Natural killer cell (primary cell): ENCODE data around the gene CCL5. TPM values are rescaled to one million over a fixed set of nuclear protein-coding genes. Genes with fewer than 3 reads are reported as not detected.

Source experiments
- ATAC-seq, 3 donors: fragments of 150-1000 bp in 2 of 3; fragments of 200-7000 bp in 1 of 3; cut with Tn5 transposase; 1 replicate in 1 of 3; 2 replicates in 2 of 3; pipeline ENCODE4 v1.10.0; 2021; ENCODE audit warnings: mild to moderate bottlenecking in 2 of 3, moderate library complexity in 2 of 3
- DNase-seq, 2 donors: peaks; one replicate each; pipeline versions ENCODE4 v3.0.0 to v3.0.0-alpha.2; 2013 to 2021; ENCODE audit warnings: mixed read lengths in 1 of 2
- H3K27ac ChIP-seq: one replicate; pipeline ENCODE4 v1.5.1; 2013; ENCODE audit warnings: mild to moderate bottlenecking, low read length
- H3K27me3 ChIP-seq: one replicate; pipeline ENCODE4 v1.6.1; 2013; ENCODE audit warnings: low read length; ENCODE audit not compliant: control insufficient read depth, insufficient read depth
- H3K36me3 ChIP-seq: one replicate; pipeline ENCODE4 v1.6.1; 2013; ENCODE audit warnings: low read length; ENCODE audit not compliant: control insufficient read depth, insufficient read depth
- H3K4me1 ChIP-seq: one replicate; pipeline ENCODE4 v1.6.1; 2013; ENCODE audit warnings: low read length; ENCODE audit not compliant: control insufficient read depth, insufficient read depth
- H3K4me3 ChIP-seq: one replicate; pipeline ENCODE4 v1.5.1; 2013; ENCODE audit warnings: low read length
- H3K9me3 ChIP-seq: one replicate; pipeline ENCODE4 v1.6.1; 2013; ENCODE audit warnings: low read length; ENCODE audit not compliant: control insufficient read depth, insufficient read depth
- H3K27ac Mint-ChIP-seq, 2 donors: one replicate each; pipeline ENCODE4 v1.8.0; 2022; ENCODE audit warnings: mild to moderate bottlenecking in 2 of 2, mixed read lengths in 2 of 2, moderate library complexity in 1 of 2
- H3K27me3 Mint-ChIP-seq, 2 donors: one replicate each; pipeline ENCODE4 v1.8.0; 2022; ENCODE audit warnings: low read depth in 2 of 2, mixed read lengths in 2 of 2
- H3K36me3 Mint-ChIP-seq: one replicate; pipeline ENCODE4 v1.8.0; 2022; ENCODE audit warnings: mixed read lengths
- H3K4me1 Mint-ChIP-seq, 2 donors: one replicate each; pipeline ENCODE4 v1.8.0; 2022; ENCODE audit warnings: mixed read lengths in 2 of 2
- H3K4me3 Mint-ChIP-seq: one replicate; pipeline ENCODE4 v1.8.0; 2022; ENCODE audit warnings: mild to moderate bottlenecking, moderate library complexity, mixed read lengths
- H3K9me3 Mint-ChIP-seq, 2 donors: one replicate each; pipeline ENCODE4 v1.8.0; 2022; ENCODE audit warnings: mixed read lengths in 2 of 2
- WGBS: methylation state at CpG from one replicate; pipeline ENCODE4 v1.1.7; 2013; ENCODE audit warnings: missing lambda C conversion rate; ENCODE audit not compliant: insufficient coverage; 5-methylcytosine and 5-hydroxymethylcytosine counted together
- intact Hi-C: fragments of 100-400 bp; cut with micrococcal nuclease; formaldehyde crosslinking; loops from one replicate; pipeline ENCODE4 v1.14.2; 2022
- total RNA-seq, 4 donors: library from RNA; stranded (reverse); fragments of 120-200 nt in 1 of 4; gene quantifications; one replicate each; pipeline versions ENCODE4 v1.2.3 to v1.2.4, GENCODE V29; 2013 to 2022
- TF ChIP-seq, protein P1 (sequence below): fragments of 200-600 bp; IDR thresholded peaks from one replicate; pipeline ENCODE4 v1.8.0; 2022; ENCODE audit warnings: antibody characterized with exemption

CCL5 gene
- total RNA-seq, 3 donors from 2014 or later (not counting 1 experiment from before 2014, with no cell fraction given), result 793 to 1,167 (median 825) TPM

DNA sequence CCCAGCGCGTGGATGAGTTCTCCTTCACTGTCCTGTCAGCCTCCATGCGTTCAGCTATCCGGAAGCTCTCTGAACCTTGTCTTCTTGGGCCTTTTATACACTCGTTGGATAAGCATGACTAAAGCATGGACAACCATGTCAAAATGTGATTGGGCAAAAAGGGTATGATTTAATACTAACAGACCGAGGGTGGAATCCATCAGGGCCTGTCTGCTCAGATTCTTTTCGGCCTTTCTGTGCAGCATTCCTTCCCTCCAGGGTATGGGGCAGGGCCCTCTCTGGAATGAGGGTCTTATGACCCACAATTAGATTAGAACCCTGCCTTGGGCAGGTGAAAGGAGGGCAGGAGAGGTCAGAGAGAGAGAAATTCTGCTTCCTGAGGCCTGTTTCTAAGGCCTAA is 14.0 kb upstream of the CCL5 start:
- Mint-ChIP-seq H3K4me3 (peak overlapping the region; percentile 17), H3K9me3 (no peaks in the 10 kb centered on the region), H3K27ac (peak overlapping the region; percentile 97 to 98), H3K36me3 (no peaks in the 10 kb centered on the region), H3K4me1 (peaks cover 84 to 90% of the 10 kb centered on the region in 2 donors), H3K27me3 (no peaks in the 10 kb centered on the region)
- H3K27ac ChIP-seq, result no peak overlapping the region
- intact Hi-C loops, result loop anchor here (5.0 kb wide), 3 partner anchors 193 to 652 kb away; partner anchors contain the start of genes CCL4L2 and SLFN5
- no peaks in the 10 kb centered on the region for H3K36me3 ChIP-seq
- no peak overlapping the region for H3K4me3 ChIP-seq
- no peak for DNase-seq
- 96% methylated on average over 7 of the region's 7 CpGs for WGBS
- H3K9me3 ChIP-seq, result no peaks in the 10 kb centered on the region
- peaks cover 97% of the 10 kb centered on the region for H3K4me1 ChIP-seq
- H3K27me3 ChIP-seq, result no peaks in the 10 kb centered on the region
- TF ChIP-seq, protein P1, sequence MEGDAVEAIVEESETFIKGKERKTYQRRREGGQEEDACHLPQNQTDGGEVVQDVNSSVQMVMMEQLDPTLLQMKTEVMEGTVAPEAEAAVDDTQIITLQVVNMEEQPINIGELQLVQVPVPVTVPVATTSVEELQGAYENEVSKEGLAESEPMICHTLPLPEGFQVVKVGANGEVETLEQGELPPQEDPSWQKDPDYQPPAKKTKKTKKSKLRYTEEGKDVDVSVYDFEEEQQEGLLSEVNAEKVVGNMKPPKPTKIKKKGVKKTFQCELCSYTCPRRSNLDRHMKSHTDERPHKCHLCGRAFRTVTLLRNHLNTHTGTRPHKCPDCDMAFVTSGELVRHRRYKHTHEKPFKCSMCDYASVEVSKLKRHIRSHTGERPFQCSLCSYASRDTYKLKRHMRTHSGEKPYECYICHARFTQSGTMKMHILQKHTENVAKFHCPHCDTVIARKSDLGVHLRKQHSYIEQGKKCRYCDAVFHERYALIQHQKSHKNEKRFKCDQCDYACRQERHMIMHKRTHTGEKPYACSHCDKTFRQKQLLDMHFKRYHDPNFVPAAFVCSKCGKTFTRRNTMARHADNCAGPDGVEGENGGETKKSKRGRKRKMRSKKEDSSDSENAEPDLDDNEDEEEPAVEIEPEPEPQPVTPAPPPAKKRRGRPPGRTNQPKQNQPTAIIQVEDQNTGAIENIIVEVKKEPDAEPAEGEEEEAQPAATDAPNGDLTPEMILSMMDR, result no peak
- no peak for ATAC-seq

GRCh38 chr17:35893751-35894150 is 13.6 kb upstream of the CCL5 start:
- Mint-ChIP-seq H3K36me3 (no peaks in the 10 kb centered on the region), H3K9me3 (no peaks in the 10 kb centered on the region), H3K27ac (peak overlapping the region; percentile 97 to 98), H3K27me3 (no peaks in the 10 kb centered on the region), H3K4me1 (peaks cover 84 to 90% of the 10 kb centered on the region in 2 donors), H3K4me3 (no peak overlapping the region)
- intact Hi-C loops, result loop anchor here (5.0 kb wide), 3 partner anchors 194 to 651 kb away; partner anchors contain the start of genes CCL4L2 and SLFN5
- Histone ChIP-seq H3K36me3 (no peaks in the 10 kb centered on the region), H3K27ac (no peak overlapping the region), H3K9me3 (no peaks in the 10 kb centered on the region), H3K27me3 (no peaks in the 10 kb centered on the region), H3K4me3 (no peak overlapping the region), H3K4me1 (peaks cover 97% of the 10 kb centered on the region)
- DNase-seq, result no peak
- ATAC-seq, result no peak
- TF ChIP-seq, protein P1, result no peak
- 94% methylated on average over 4 of the region's 4 CpGs for WGBS

DNA sequence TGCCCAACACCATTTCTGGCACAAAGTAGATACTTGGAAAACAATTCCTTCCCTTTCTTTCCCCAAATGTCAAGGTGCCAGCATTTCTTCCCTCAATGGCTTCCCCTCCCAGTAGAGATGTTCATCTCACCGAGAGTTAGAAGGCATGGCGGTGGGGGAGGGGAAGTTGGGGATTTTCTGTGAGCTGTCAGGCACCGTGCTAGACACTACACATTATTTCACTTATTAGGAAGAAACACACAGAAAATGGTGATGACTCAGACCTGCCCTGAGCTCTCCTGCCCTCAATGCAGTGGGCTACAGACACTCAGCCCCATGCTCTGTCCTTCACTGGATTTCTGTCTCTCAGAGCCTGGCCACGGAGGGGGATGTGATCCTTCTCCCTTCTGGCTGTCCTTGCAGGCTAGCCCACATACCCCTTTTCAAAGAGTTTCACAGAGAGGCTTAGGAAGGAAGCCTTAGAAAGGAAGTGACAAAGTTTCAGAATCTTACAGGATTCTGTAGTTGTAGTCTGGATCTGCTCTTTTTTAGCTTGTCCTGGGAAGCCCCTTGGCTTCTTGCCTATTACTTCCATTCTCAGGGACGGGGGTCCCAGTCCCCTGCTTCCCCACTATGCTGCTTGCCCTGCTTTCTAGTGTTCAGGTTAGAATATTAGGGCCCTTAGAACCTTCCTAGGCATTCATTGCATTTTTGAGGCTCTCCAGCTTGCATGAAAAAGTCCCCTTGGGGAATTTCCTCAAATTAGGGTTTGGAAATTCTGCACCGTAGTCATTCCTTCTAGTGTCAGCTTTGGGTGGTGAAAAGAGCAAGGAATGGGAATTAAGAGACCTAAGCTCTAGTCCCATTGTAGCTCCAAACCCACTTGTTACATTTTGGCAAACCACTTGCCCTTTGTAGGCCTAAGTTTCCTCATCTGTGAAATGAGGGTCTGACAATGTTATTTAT is 12.2 kb upstream of the CCL5 start:
- no peaks in the 10 kb centered on the region for H3K27me3 Mint-ChIP-seq
- ATAC-seq (peak; percentile 25 to 51 (median 36)), DNase-seq (peak; percentile 68 to 74)
- H3K4me1 ChIP-seq, result peaks cover 98% of the 10 kb centered on the region
- no peaks in the 10 kb centered on the region for H3K9me3 Mint-ChIP-seq
- no peaks in the 10 kb centered on the region for H3K36me3 Mint-ChIP-seq
- H3K9me3 ChIP-seq, result no peaks in the 10 kb centered on the region
- peak overlapping the region; percentile 75 for H3K27ac ChIP-seq
- H3K27me3 ChIP-seq, result no peaks in the 10 kb centered on the region
- H3K4me3 ChIP-seq, result no peak overlapping the region
- intact Hi-C loops, result loop anchor here (5.0 kb wide), 3 partner anchors 195 to 650 kb away; partner anchors contain the start of genes CCL4L2 and SLFN5
- peak overlapping the region; percentile 80 for H3K4me3 Mint-ChIP-seq
- TF ChIP-seq, protein P1, result no peak
- no peaks in the 10 kb centered on the region for H3K36me3 ChIP-seq
- H3K4me1 Mint-ChIP-seq, result peaks cover 82 to 88% of the 10 kb centered on the region in 2 donors
- peak overlapping the region; percentile 97 to 98 for H3K27ac Mint-ChIP-seq
- WGBS, result 35% methylated on average over 4 of the region's 6 CpGs
